ENCODE measurements around the gene ZER1. TPM values are rescaled to one million over a fixed set of nuclear protein-coding genes. Genes with fewer than 3 reads are reported as not detected.

The ZER1 gene
- total and polyA plus RNA-seq, 7 donors: 15.2 to 67.2 (median 54.8) TPM

- peaks cover 5 to 67% of the 10 kb centered on the region in 2 donors for H3K36me3 ChIP-seq (ENCODE audit: insufficient read depth in 1 of 2, low read depth in 1 of 2)
- TF ChIP-seq, protein P1, sequence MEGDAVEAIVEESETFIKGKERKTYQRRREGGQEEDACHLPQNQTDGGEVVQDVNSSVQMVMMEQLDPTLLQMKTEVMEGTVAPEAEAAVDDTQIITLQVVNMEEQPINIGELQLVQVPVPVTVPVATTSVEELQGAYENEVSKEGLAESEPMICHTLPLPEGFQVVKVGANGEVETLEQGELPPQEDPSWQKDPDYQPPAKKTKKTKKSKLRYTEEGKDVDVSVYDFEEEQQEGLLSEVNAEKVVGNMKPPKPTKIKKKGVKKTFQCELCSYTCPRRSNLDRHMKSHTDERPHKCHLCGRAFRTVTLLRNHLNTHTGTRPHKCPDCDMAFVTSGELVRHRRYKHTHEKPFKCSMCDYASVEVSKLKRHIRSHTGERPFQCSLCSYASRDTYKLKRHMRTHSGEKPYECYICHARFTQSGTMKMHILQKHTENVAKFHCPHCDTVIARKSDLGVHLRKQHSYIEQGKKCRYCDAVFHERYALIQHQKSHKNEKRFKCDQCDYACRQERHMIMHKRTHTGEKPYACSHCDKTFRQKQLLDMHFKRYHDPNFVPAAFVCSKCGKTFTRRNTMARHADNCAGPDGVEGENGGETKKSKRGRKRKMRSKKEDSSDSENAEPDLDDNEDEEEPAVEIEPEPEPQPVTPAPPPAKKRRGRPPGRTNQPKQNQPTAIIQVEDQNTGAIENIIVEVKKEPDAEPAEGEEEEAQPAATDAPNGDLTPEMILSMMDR (IDR thresholded peaks at IDR 0.05): no peak
Observed at GRCh38 chr9:128790536-128790935, 18.8 kb upstream of the ZER1 start.

GRCh38 chr9:128788445-128788844 lies 16.7 kb upstream of the ZER1 start:
- intact Hi-C loops (cut with DNase I): loop anchor here in 1 of 2 donors (5.0 kb wide), 1 partner anchor 961 kb away; no protein-coding TSS in a partner anchor

More at GRCh38 chr9:128790536-128790935, 18.8 kb upstream of the ZER1 start:
- H3K27me3 ChIP-seq (ENCODE audit: insufficient read depth in 3 of 3, low read length in 2 of 3): no peaks in the 10 kb centered on the region
- 89 to 92% (median 91%) methylated on average over 4 of the region's 4 CpGs for WGBS, 3 donors
- no peak overlapping the region for H3K4me3 ChIP-seq
- no peak for ATAC-seq
- H3K27ac ChIP-seq: no peak overlapping the region
- peaks cover 16% of the 10 kb centered on the region for H3K4me1 ChIP-seq
- no peaks in the 10 kb centered on the region for H3K9me3 ChIP-seq
- intact Hi-C loops (cut with DNase I): no loop called here
- no peak for DNase-seq

GRCh38 chr9:128787659-128788058 lies 15.9 kb upstream of the ZER1 start:
- H3K9me3 ChIP-seq: no peaks in the 10 kb centered on the region
- 1% methylated on average over 7 of the region's 7 CpGs for whole genome bisulfite sequencing, 3 donors
- peak overlapping the region; percentile 98 for H3K4me3 ChIP-seq
- H3K27ac ChIP-seq: peak overlapping the region; percentile 90
- peaks cover 21% of the 10 kb centered on the region for H3K4me1 ChIP-seq
- intact Hi-C loops (cut with DNase I): loop anchor here in 1 of 2 donors (2.0 to 5.0 kb wide), 2 partner anchors 17 to 960 kb away; partner anchors contain the start of gene ZER1
- peaks cover 3 to 40% of the 10 kb centered on the region in 2 donors for H3K36me3 ChIP-seq (ENCODE audit: insufficient read depth in 1 of 2, low read depth in 1 of 2)
- no peaks in the 10 kb centered on the region for H3K27me3 ChIP-seq (ENCODE audit: insufficient read depth in 3 of 3, low read length in 2 of 3)
- ATAC-seq (peak in 1 of 4 donors; percentile 4), DNase-seq (no peak)
- TF ChIP-seq, protein P1 (IDR thresholded peaks at IDR 0.05): no peak

More at GRCh38 chr9:128788445-128788844, 16.7 kb upstream of the ZER1 start:
- H3K27me3 ChIP-seq (ENCODE audit: insufficient read depth in 3 of 3, low read length in 2 of 3): no peaks in the 10 kb centered on the region
- peak overlapping the region; percentile 90 for H3K27ac ChIP-seq
- peak overlapping the region; percentile 98 for H3K4me3 ChIP-seq
- TF ChIP-seq, protein P1 (IDR thresholded peaks at IDR 0.05): no peak
- ATAC-seq (no peak), DNase-seq (no peak)
- H3K4me1 ChIP-seq: peaks cover 21% of the 10 kb centered on the region
- peaks cover 3 to 48% of the 10 kb centered on the region in 2 donors for H3K36me3 ChIP-seq (ENCODE audit: insufficient read depth in 1 of 2, low read depth in 1 of 2)
- H3K9me3 ChIP-seq: no peaks in the 10 kb centered on the region
- 67 to 91% (median 71%) methylated on average over 1 of the region's 1 CpG for WGBS, 3 donors

DNA sequence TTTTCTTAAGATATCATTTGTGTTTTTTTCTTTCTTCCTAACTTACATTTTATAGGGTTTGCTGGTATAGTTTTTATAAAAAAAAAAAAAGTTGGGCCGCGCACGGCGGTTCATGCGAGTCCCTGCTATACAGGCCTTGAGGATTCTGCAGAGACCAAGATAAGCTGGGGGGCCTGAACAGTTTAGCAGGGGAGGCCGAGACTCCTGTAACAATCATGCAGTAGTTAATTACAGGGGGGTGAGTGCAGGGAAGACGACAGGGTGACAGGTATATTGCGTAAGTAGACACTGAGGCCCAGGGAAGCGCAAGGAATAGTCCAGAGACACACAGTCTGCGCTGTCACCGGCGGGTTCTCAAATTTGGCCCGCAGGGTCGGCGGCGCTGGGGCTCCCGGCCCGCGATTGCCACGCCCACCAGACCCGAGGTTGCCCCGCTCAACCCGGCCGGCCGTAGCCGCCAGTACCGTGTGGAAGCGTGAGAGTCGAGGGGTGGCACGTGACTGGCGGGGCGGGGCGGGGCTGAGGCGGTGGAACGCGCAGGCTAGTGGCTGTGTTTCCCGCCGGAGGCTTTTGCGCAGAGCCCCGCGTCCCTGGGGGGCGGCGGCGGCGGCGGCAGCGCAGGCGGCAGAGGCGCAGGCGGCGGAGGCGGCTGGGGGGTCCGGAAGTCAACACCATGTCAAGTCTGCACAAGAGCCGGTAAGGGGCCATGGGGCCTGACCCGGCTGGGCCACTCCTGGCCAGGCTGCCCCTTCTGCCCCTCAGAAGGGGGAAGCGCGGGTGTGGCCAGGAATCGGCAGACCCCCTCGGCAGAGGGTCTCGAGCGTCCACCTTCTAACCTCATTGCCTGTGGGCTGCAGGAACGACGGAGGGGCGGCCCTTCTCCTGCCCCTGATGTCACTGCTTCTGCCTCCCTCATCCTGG lies 15.2 kb upstream of the ZER1 start, which contains the start of gene TBC1D13:
TSS of gene TBC1D13 (plus strand) at position 573 of the 921 bp plus-strand sequence. CDS start at position 674, 101 bp downstream.
- H3K9me3 ChIP-seq: no peaks in the 10 kb centered on the region
- 8 to 12% (median 9%) methylated on average over 37 to 64 of the region's 64 CpGs for WGBS, 3 donors
- no peaks in the 10 kb centered on the region for H3K27me3 ChIP-seq (ENCODE audit: insufficient read depth in 3 of 3, low read length in 2 of 3)
- TF ChIP-seq, protein P1 (IDR thresholded peaks at IDR 0.05): no peak
- peaks cover 0 to 33% of the 10 kb centered on the region in 2 donors for H3K36me3 ChIP-seq (ENCODE audit: insufficient read depth in 1 of 2, low read depth in 1 of 2)
- H3K4me1 ChIP-seq: peaks cover 21% of the 10 kb centered on the region
- ATAC-seq: peak; percentile 94 to 97 (median 96)
- intact Hi-C loops (cut with DNase I): loop anchor here in 1 of 2 donors (2.0 to 5.0 kb wide), 2 partner anchors 16 to 960 kb away; partner anchors contain the start of gene ZER1
- DNase-seq: peak; percentile 92 to 95
- peak within 1 kb of the TSS; percentile 90 for H3K27ac ChIP-seq
- H3K4me3 ChIP-seq: peak within 1 kb of the TSS; percentile 98
